ENCODE results near the gene RPL15. TPM values are rescaled to one million over a fixed set of nuclear protein-coding genes. Genes with fewer than 3 reads are reported as not detected.

Gene RPL15
- polyA plus RNA-seq, 1 donor (not counting 4 experiments of a cell fraction or from before 2014, with no cell fraction given), result 3,052 TPM

DNA sequence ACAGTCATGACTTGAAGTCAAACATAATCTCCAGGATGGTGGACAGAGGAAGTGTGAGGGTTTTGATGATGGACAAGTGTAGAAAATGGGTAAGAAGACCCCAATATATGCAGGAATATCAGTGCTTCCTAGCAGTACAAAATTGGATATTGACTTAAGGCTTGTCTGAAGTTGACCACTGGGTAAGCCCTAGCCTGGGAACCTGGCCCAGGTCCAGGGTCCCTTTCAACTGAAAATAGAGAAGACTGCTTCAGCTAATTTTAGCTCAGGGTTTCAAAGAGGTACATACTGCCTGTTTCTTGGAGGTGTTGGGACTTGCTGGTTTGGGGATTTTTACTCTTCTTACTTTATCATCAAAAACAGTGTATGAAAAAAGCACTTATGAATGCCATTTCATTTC, 32.9 kb downstream of the RPL15 start:
- H3K4me2 ChIP-seq (ENCODE audit: control insufficient read depth, extremely low read depth, insufficient read depth, low read depth, low read length), result peak overlapping the region; percentile 34
- H4K20me1 ChIP-seq (ENCODE audit: control insufficient read depth, extremely low read depth, insufficient read depth, low read length), result no peaks in the 10 kb centered on the region
- dilution Hi-C loops (cut with MboI; ENCODE audit: extremely low pct_ligation_motif_present, low sequenced_read_pairs), result no loop called here
- TF ChIP-seq CTCF (optimal IDR thresholded peaks at IDR 0.05 in 1 of 3, IDR thresholded peaks at IDR 0.05 in 1 of 3, conservative IDR thresholded peaks at IDR 0.05 in 1 of 3; ENCODE audit: extremely low read depth in 1 of 3, insufficient read depth in 2 of 3, low read length in 3 of 3), result no peak
- no peak for TF ChIP-seq EZH2 (IDR thresholded peaks at IDR 0.05; ENCODE audit: low read length)
- H3K36me3 ChIP-seq (ENCODE audit: control insufficient read depth in 2 of 2, extremely low read depth in 1 of 2, insufficient read depth in 2 of 2, low read length in 2 of 2), result no peaks in the 10 kb centered on the region
- H3K27ac ChIP-seq (ENCODE audit: control insufficient read depth, insufficient read depth, low read length), result no peak overlapping the region
- H3K4me1 ChIP-seq (ENCODE audit: control insufficient read depth, extremely low read depth, insufficient read depth, low read length), result peaks cover 37% of the 10 kb centered on the region
- no peaks in the 10 kb centered on the region for H3K27me3 ChIP-seq (ENCODE audit: control insufficient read depth, extremely low read depth, insufficient read depth, low read length)
- DNase-seq (ENCODE audit: low read depth, low spot score), result no peak
- H3K4me3 ChIP-seq (ENCODE audit: control insufficient read depth in 2 of 3, extremely low read depth in 1 of 3, insufficient read depth in 2 of 3, low read depth in 1 of 3, low read length in 3 of 3), result peak overlapping the region in 1 of 3 experiments; percentile 36
- no peak for FAIRE-seq
- no peak overlapping the region for H2AFZ ChIP-seq (ENCODE audit: control insufficient read depth, low read length)
- no peak overlapping the region for H3K9ac ChIP-seq (ENCODE audit: control insufficient read depth, extremely low read depth, insufficient read depth, low read length)
- H3K79me2 ChIP-seq (ENCODE audit: control insufficient read depth, insufficient read depth, low read length), result peaks cover 40% of the 10 kb centered on the region
- no peaks in the 10 kb centered on the region for H3K9me3 ChIP-seq (ENCODE audit: control insufficient read depth, low read depth, low read length)
- H3K9me1 ChIP-seq (ENCODE audit: control insufficient read depth, extremely low read depth, insufficient read depth, low read length), result no peaks in the 10 kb centered on the region

DNA sequence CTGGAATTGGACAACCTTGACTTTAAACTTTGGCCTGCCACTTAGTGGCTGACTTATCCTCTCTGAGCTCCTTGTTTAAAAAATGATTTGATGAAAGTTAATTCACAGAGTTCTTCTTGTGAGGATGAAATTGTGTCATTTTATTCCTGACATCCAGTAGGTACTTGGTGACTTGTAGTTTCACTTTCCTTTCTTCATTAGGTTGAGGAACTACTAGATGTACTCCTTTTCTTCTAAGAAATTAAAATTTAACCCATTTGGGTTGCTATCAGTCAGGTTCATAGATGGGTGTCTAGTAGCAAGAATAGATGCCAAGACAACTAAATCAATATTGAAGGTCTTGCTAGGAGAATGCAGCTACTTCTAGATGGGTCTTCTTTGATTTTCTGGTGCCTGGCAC, 33.4 kb downstream of the RPL15 start:
- Histone ChIP-seq H3K4me2 (ENCODE audit: control insufficient read depth, extremely low read depth, insufficient read depth, low read depth, low read length) (peak overlapping the region; percentile 34), H3K79me2 (ENCODE audit: control insufficient read depth, insufficient read depth, low read length) (peaks cover 44% of the 10 kb centered on the region), H3K36me3 (ENCODE audit: control insufficient read depth in 2 of 2, extremely low read depth in 1 of 2, insufficient read depth in 2 of 2, low read length in 2 of 2) (no peaks in the 10 kb centered on the region), H3K27me3 (ENCODE audit: control insufficient read depth, extremely low read depth, insufficient read depth, low read length) (no peaks in the 10 kb centered on the region), H2AFZ (ENCODE audit: control insufficient read depth, low read length) (no peak overlapping the region), H4K20me1 (ENCODE audit: control insufficient read depth, extremely low read depth, insufficient read depth, low read length) (no peaks in the 10 kb centered on the region), H3K27ac (ENCODE audit: control insufficient read depth, insufficient read depth, low read length) (no peak overlapping the region), H3K9me3 (ENCODE audit: control insufficient read depth, low read depth, low read length) (no peaks in the 10 kb centered on the region), H3K9ac (ENCODE audit: control insufficient read depth, extremely low read depth, insufficient read depth, low read length) (no peak overlapping the region), H3K4me3 (ENCODE audit: control insufficient read depth in 2 of 3, extremely low read depth in 1 of 3, insufficient read depth in 2 of 3, low read depth in 1 of 3, low read length in 3 of 3) (peak overlapping the region in 1 of 3 experiments; percentile 36), H3K4me1 (ENCODE audit: control insufficient read depth, extremely low read depth, insufficient read depth, low read length) (peaks cover 37% of the 10 kb centered on the region), H3K9me1 (ENCODE audit: control insufficient read depth, extremely low read depth, insufficient read depth, low read length) (no peaks in the 10 kb centered on the region)
- TF ChIP-seq EZH2 (IDR thresholded peaks at IDR 0.05; ENCODE audit: low read length), result no peak
- no peak for TF ChIP-seq CTCF (optimal IDR thresholded peaks at IDR 0.05 in 1 of 3, IDR thresholded peaks at IDR 0.05 in 1 of 3, conservative IDR thresholded peaks at IDR 0.05 in 1 of 3; ENCODE audit: extremely low read depth in 1 of 3, insufficient read depth in 2 of 3, low read length in 3 of 3)
- DNase-seq (ENCODE audit: low read depth, low spot score), result no peak
- dilution Hi-C loops (cut with MboI; ENCODE audit: extremely low pct_ligation_motif_present, low sequenced_read_pairs), result no loop called here
- FAIRE-seq, result no peak
